GM12878 (cell line): ENCODE data around the gene FGF14. TPM values are rescaled to one million over a fixed set of nuclear protein-coding genes. Genes with fewer than 3 reads are reported as not detected.

Experiments used
- ATAC-seq: fragments of 200-7000 bp; cut with Tn5 transposase; 3 replicates; pipeline ENCODE4 v1.9.1; 2020; ENCODE audit warnings: mild to moderate bottlenecking, moderate library complexity
- BruUV-seq: library from RNA; stranded (reverse); fragments of 400-500 nt; replicated peaks from 2 replicates; lab custom pipeline; 2021; lab: Mats Ljungman, UMichigan
- CTCF ChIA-PET: fragments of 300-600 bp; sonication (Branson Sonifier 250); formaldehyde crosslinking; extraction: SDS; loops from one replicate; lab custom pipeline; 2021; ENCODE audit warnings: inconsistent platforms; lab: Yijun Ruan, JAX
- POLR2A ChIA-PET: fragments of 350-600 bp; formaldehyde crosslinking; extraction: SDS; loops from one replicate; lab custom pipeline; 2021; ENCODE audit warnings: inconsistent platforms; lab: Charles Lee
- RAD21 ChIA-PET: fragments of 300-600 bp; sonication (Branson Sonifier 250); formaldehyde crosslinking; loops from one replicate; lab custom pipeline; 2023; ENCODE audit warnings: antibody characterized with exemption; ENCODE audit not compliant: unreplicated experiment; lab: Charles Lee
- SMC1A ChIA-PET: fragments of 300-600 bp; sonication (Branson Sonifier 250); formaldehyde crosslinking; loops from one replicate; lab custom pipeline; 2023; ENCODE audit not compliant: unreplicated experiment, uncharacterized antibody; lab: Charles Lee
- DNase-seq: peaks from one replicate; pipeline ENCODE4 v3.0.0-alpha.2; 2011; ENCODE audit warnings: low read depth, low spot score
- FAIRE-seq: peaks from 3 replicates; lab custom pipeline; 2011; peaks lifted over from hg19 to GRCh38; lab: Jason Lieb, UNC
- H2AFZ ChIP-seq: 2 replicates; pipeline ENCODE4 v1.6.0; 2011; ENCODE audit warnings: low read depth, low read length, control low read depth; ENCODE audit not compliant: control insufficient read depth
- H3K27ac ChIP-seq: 2 replicates; pipeline ENCODE4 v1.5.1; 2011; ENCODE audit warnings: control low read depth; ENCODE audit not compliant: control insufficient read depth, insufficient read depth
- H3K27me3 ChIP-seq, 2 experiments: replicated peaks in 1 of 2; 2 replicates each; pipeline versions ENCODE4 v1.6.0 to v1.6.1; 2011; ENCODE audit warnings: low read length in 1 of 2; ENCODE audit not compliant: control insufficient read depth in 2 of 2, insufficient read depth in 2 of 2
- H3K36me3 ChIP-seq, 2 experiments: 2 replicates each; pipeline ENCODE4 v1.5.1; 2011; ENCODE audit warnings: low read length in 1 of 2; ENCODE audit not compliant: control insufficient read depth in 2 of 2, insufficient read depth in 2 of 2
- H3K4me1 ChIP-seq: 2 replicates; pipeline ENCODE4 v1.6.1; 2011; ENCODE audit warnings: mild to moderate bottlenecking, low read length, moderate library complexity, mixed read lengths; ENCODE audit not compliant: control insufficient read depth, insufficient read depth
- H3K4me2 ChIP-seq: 2 replicates; pipeline ENCODE4 v1.6.0; 2011; ENCODE audit warnings: control low read depth; ENCODE audit not compliant: control insufficient read depth, insufficient read depth
- H3K4me3 ChIP-seq: fragments of 200-600 bp; sonication (generic); 2 replicates; pipeline ENCODE4 v1.5.1; 2016
- H3K79me2 ChIP-seq: 2 replicates; pipeline ENCODE4 v1.6.0; 2011; ENCODE audit warnings: low read length; ENCODE audit not compliant: control insufficient read depth, insufficient read depth
- H3K9ac ChIP-seq: 2 replicates; pipeline ENCODE4 v1.8.0; 2011; ENCODE audit warnings: low read length, control low read depth, mixed read lengths; ENCODE audit not compliant: control insufficient read depth, insufficient read depth
- H3K9me3 ChIP-seq: replicated peaks from 3 replicates; pipeline ENCODE4 v1.5.1; 2011; ENCODE audit warnings: mild to moderate bottlenecking, low read length; ENCODE audit not compliant: control insufficient read depth, insufficient read depth
- H4K20me1 ChIP-seq: 2 replicates; pipeline ENCODE4 v1.6.0; 2011; ENCODE audit not compliant: control insufficient read depth, insufficient read depth
- BACH1 ChIP-seq: fragments of 450-650 bp; IDR thresholded peaks from 2 replicates; pipeline ENCODE4 v1.6.1; 2017; ENCODE audit warnings: mild to moderate bottlenecking, borderline replicate concordance
- CHD1 ChIP-seq: IDR thresholded peaks from 2 replicates; pipeline ENCODE4 v1.6.1; 2012; ENCODE audit warnings: low read depth, low read length, improper control_type of control experiment
- CHD4 ChIP-seq: fragments of 200-600 bp; sonication (generic); IDR thresholded peaks from 2 replicates; pipeline ENCODE4 v1.6.1; 2016; ENCODE audit warnings: mild to moderate bottlenecking
- ELK1 ChIP-seq: IDR thresholded peaks from 2 replicates; pipeline ENCODE4 v1.6.1; 2012; ENCODE audit warnings: low read depth, low read length, improper control_type of control experiment
- FOXK2 ChIP-seq: fragments of 450-650 bp; IDR thresholded peaks from 2 replicates; pipeline ENCODE4 v1.6.1; 2017; ENCODE audit warnings: mild to moderate bottlenecking, moderate library complexity
- HDGF ChIP-seq: fragments of 450-650 bp; IDR thresholded peaks from 2 replicates; pipeline ENCODE4 v1.6.1; 2016; ENCODE audit warnings: antibody characterized with exemption
- MYB ChIP-seq: fragments of 150-350 bp; IDR thresholded peaks from 2 replicates; pipeline ENCODE4 v1.6.1; 2014; ENCODE audit warnings: mild to moderate bottlenecking, low read depth, low read length, borderline replicate concordance
- NBN ChIP-seq: fragments of 450-650 bp; IDR thresholded peaks from 2 replicates; pipeline ENCODE4 v1.6.1; 2016
- NR2F1 ChIP-seq: fragments of 450-650 bp; conservative IDR thresholded peaks from 2 replicates; pipeline ENCODE4 v1.6.1; 2017; ENCODE audit warnings: mild to moderate bottlenecking
- PAX5 ChIP-seq: IDR thresholded peaks from 2 replicates; pipeline ENCODE4 v1.6.1; 2011; ENCODE audit warnings: low read depth, low read length, borderline replicate concordance
- POLR2AphosphoS5 ChIP-seq: IDR thresholded peaks from 2 replicates; pipeline ENCODE4 v1.6.1; 2011; ENCODE audit warnings: mild to moderate bottlenecking, low read length, inconsistent platforms
- RAD51 ChIP-seq: fragments of 450-650 bp; IDR thresholded peaks from 2 replicates; pipeline ENCODE4 v1.6.1; 2016; ENCODE audit warnings: moderate library complexity, mild to moderate bottlenecking, inconsistent platforms
- SPI1 ChIP-seq: IDR thresholded peaks from 2 replicates; pipeline ENCODE4 v1.6.1; 2011; ENCODE audit warnings: low read depth, mild to moderate bottlenecking, low read length, moderate library complexity, borderline replicate concordance; ENCODE audit not compliant: insufficient read depth
- STAT3 ChIP-seq: IDR thresholded peaks from 2 replicates; pipeline ENCODE4 v1.6.1; 2011; ENCODE audit warnings: low read depth, low read length, improper control_type of control experiment
- WGBS: methylation state at CpG from one replicate; pipeline ENCODE4 v1.1.6; 2016; ENCODE audit warnings: low lambda C conversion rate; ENCODE audit not compliant: insufficient replicate concordance, insufficient coverage; ENCODE audit errors: missing lambda C conversion rate; 5-methylcytosine and 5-hydroxymethylcytosine counted together
- in situ Hi-C: fragments of 300-500 bp; cut with MboI; formaldehyde crosslinking; loops from 9 replicates; pipeline ENCODE4 v1.14.3; 2018; ENCODE audit warnings: mixed read lengths
- intact Hi-C: fragments of 100-400 bp; cut with micrococcal nuclease; formaldehyde crosslinking; loops from one replicate; pipeline ENCODE4 v1.14.2; 2022; ENCODE audit not compliant: unreplicated experiment
- polyA plus RNA-seq, 11 experiments: library from polyadenylated mRNA; depleted of rRNA in 4 of 11; unstranded in 6 of 11; stranded (reverse) in 5 of 11; fragments of >200 nt; fragmentation: Nextera tagmentation in 4 of 11; fragmentation: Illumina TruSeq in 1 of 11; extraction: Ambion mirVana in 4 of 11; extraction: Trizol in 1 of 11; gene quantifications; 1 replicate in 1 of 11; 2 replicates in 10 of 11; pipeline versions ENCODE4 v1.2.1 to v1.2.3, GENCODE V29; 2011 to 2016; ENCODE audit warnings: inconsistent platforms in 2 of 11, missing spikeins in 2 of 11, low read depth in 1 of 11
- total RNA-seq, 4 experiments: library from RNA; depleted of rRNA in 3 of 4; stranded (reverse); fragments of >200 nt in 3 of 4; fragmentation: Illumina TruSeq in 1 of 4; extraction: Trizol in 1 of 4; gene quantifications; 2 replicates each; pipeline versions ENCODE4 v1.2.1 to v1.2.3, GENCODE V29; 2013 to 2021

FGF14 gene
- total and polyA plus RNA-seq, 10 of the 15 experiments (the other 5 are each of a cell fraction or from before 2014, with no cell fraction given): under 0.01 to 0.44 (median 0.04) TPM

- 50% methylated on average over 2 of the region's 2 CpGs for WGBS
- ATAC-seq (no peak), FAIRE-seq (no peak), DNase-seq (no peak)
- H3K36me3 ChIP-seq: no peaks in the 10 kb centered on the region
- in situ Hi-C loops (no loop called here), intact Hi-C loops (no loop called here)
- H3K9ac ChIP-seq: no peak overlapping the region
- BruUV-seq: no TSS peak
- POLR2A ChIA-PET: no interaction called here
- no peak overlapping the region for H3K4me3 ChIP-seq
- no peak overlapping the region for H3K27ac ChIP-seq
- H3K4me2 ChIP-seq: no peak overlapping the region
- no peaks in the 10 kb centered on the region for H3K27me3 ChIP-seq
- H2AFZ ChIP-seq: no peak overlapping the region
- SMC1A ChIA-PET: no interaction called here
- no peaks in the 10 kb centered on the region for H3K79me2 ChIP-seq
- H4K20me1 ChIP-seq: no peaks in the 10 kb centered on the region
- CTCF ChIA-PET: no interaction called here
- H3K9me3 ChIP-seq: no peaks in the 10 kb centered on the region
- H3K4me1 ChIP-seq: no peaks in the 10 kb centered on the region
- TF ChIP-seq MYB: no peak
- no peak for TF ChIP-seq RAD51
- TF ChIP-seq SPI1: no peak
- no peak for TF ChIP-seq ELK1
- no peak for TF ChIP-seq POLR2AphosphoS5
- TF ChIP-seq CHD1: no peak
- no peak for TF ChIP-seq BACH1
- TF ChIP-seq PAX5: no peak
- TF ChIP-seq CHD4: no peak
- TF ChIP-seq NBN: no peak
- TF ChIP-seq STAT3: no peak
- TF ChIP-seq HDGF: no peak
- TF ChIP-seq FOXK2: no peak
- TF ChIP-seq NR2F1: no peak
- RAD21 ChIA-PET: no interaction called here
These were observed 232.3 kb downstream of the FGF14 start for GRCh38 chr13:102169471-102170015.
